ACC112 (cell line): ENCODE results near the gene KRTAP5-6.
"Not testable (repeated sequence)": the region's sequence is repeated elsewhere in the genome, so short reads cannot be mapped to it uniquely, and the experiment has no call there.

ENCODE experiments used
- H2AFZ ChIP-seq: fragments of 200-600 bp; sonication (generic); one replicate; pipeline ENCODE4 v1.6.0; 2017; ENCODE audit warnings: antibody characterized with exemption, low read length; ENCODE audit not compliant: unreplicated experiment
- H3K27ac ChIP-seq: fragments of 200-600 bp; sonication (generic); 2 replicates; pipeline ENCODE4 v1.5.1; 2014; ENCODE audit warnings: low read depth, mild to moderate bottlenecking, antibody characterized with exemption, low read length, moderate library complexity
- H3K27me3 ChIP-seq: fragments of 200-600 bp; sonication (generic); 2 replicates; pipeline ENCODE4 v1.6.1; 2014; ENCODE audit warnings: mild to moderate bottlenecking, antibody characterized with exemption, low read length, moderate library complexity, mixed read lengths; ENCODE audit not compliant: insufficient read depth
- H3K36me3 ChIP-seq: fragments of 200-600 bp; sonication (generic); 2 replicates; pipeline ENCODE4 v1.6.1; 2016; ENCODE audit warnings: mild to moderate bottlenecking, antibody characterized with exemption, low read length, moderate library complexity, mixed read lengths; ENCODE audit not compliant: insufficient read depth
- H3K4me1 ChIP-seq: fragments of 200-600 bp; sonication (generic); one replicate; pipeline ENCODE4 v1.6.1; 2016; ENCODE audit warnings: low read length, mixed read lengths; ENCODE audit not compliant: insufficient read depth, unreplicated experiment, control insufficient read depth
- H3K4me3 ChIP-seq: fragments of 200-600 bp; sonication (generic); 2 replicates; pipeline ENCODE4 v1.5.1; 2014; ENCODE audit warnings: mild to moderate bottlenecking, low read depth, low read length
- H3K79me2 ChIP-seq: fragments of 200-600 bp; sonication (generic); one replicate; pipeline ENCODE4 v1.6.0; 2016; ENCODE audit warnings: low read length; ENCODE audit not compliant: control insufficient read depth, unreplicated experiment, insufficient read depth

Gene KRTAP5-6

GRCh38 chr11:1665313-1665712, 31.7 kb upstream of the KRTAP5-6 start:
- H3K79me2 ChIP-seq, result no peaks in the 10 kb centered on the region
- H3K4me1 ChIP-seq, result no peaks in the 10 kb centered on the region
- H3K36me3 ChIP-seq, result no peaks in the 10 kb centered on the region
- no peak overlapping the region for H3K4me3 ChIP-seq
- no peak overlapping the region for H2AFZ ChIP-seq
- no peak overlapping the region for H3K27ac ChIP-seq
- peaks cover 29% of the 10 kb centered on the region for H3K27me3 ChIP-seq

GRCh38 chr11:1667121-1667850, 29.7 kb upstream of the KRTAP5-6 start:
- Histone ChIP-seq H3K27ac (no peak overlapping the region), H3K36me3 (no peaks in the 10 kb centered on the region), H3K4me3 (no peak overlapping the region), H3K4me1 (no peaks in the 10 kb centered on the region), H3K27me3 (peaks cover 37% of the 10 kb centered on the region), H3K79me2 (no peaks in the 10 kb centered on the region), H2AFZ (no peak overlapping the region)

- no peaks in the 10 kb centered on the region for H3K36me3 ChIP-seq
- no peak overlapping the region for H2AFZ ChIP-seq
- no peak overlapping the region for H3K27ac ChIP-seq
- H3K4me1 ChIP-seq, result no peaks in the 10 kb centered on the region
- H3K27me3 ChIP-seq, result peaks cover 43% of the 10 kb centered on the region
- H3K79me2 ChIP-seq, result no peaks in the 10 kb centered on the region
- no peak overlapping the region for H3K4me3 ChIP-seq
Measured at GRCh38 chr11:1667906-1668305, 29.1 kb upstream of the KRTAP5-6 start.

- peaks cover 54% of the 10 kb centered on the region for H3K27me3 ChIP-seq
- H2AFZ ChIP-seq, result no peak overlapping the region
- H3K4me1 ChIP-seq, result no peaks in the 10 kb centered on the region
- no peaks in the 10 kb centered on the region for H3K79me2 ChIP-seq
- H3K4me3 ChIP-seq, result no peak overlapping the region
- H3K27ac ChIP-seq, result no peak overlapping the region
- H3K36me3 ChIP-seq, result no peaks in the 10 kb centered on the region
Measured at GRCh38 chr11:1668911-1669473, 28.0 kb upstream of the KRTAP5-6 start.

GRCh38 chr11:1669546-1670218, 27.3 kb upstream of the KRTAP5-6 start:
- H3K27ac ChIP-seq, result no peak overlapping the region
- H3K36me3 ChIP-seq, result no peaks in the 10 kb centered on the region

GRCh38 chr11:1670457-1670856, 26.5 kb upstream of the KRTAP5-6 start:
- H3K79me2 ChIP-seq, H3K4me1 ChIP-seq, H2AFZ ChIP-seq, H3K4me3 ChIP-seq, H3K36me3 ChIP-seq, H3K27ac ChIP-seq: not testable (repeated sequence)
- H3K27me3 ChIP-seq, result peaks cover 69% of the 10 kb centered on the region

More at GRCh38 chr11:1669546-1670218, 27.3 kb upstream of the KRTAP5-6 start:
- peaks cover 61% of the 10 kb centered on the region for H3K27me3 ChIP-seq
- no peaks in the 10 kb centered on the region for H3K79me2 ChIP-seq
- no peak overlapping the region for H3K4me3 ChIP-seq
- no peaks in the 10 kb centered on the region for H3K4me1 ChIP-seq
- H2AFZ ChIP-seq, result no peak overlapping the region

- no peak overlapping the region for H3K4me3 ChIP-seq
- H3K27ac ChIP-seq, result no peak overlapping the region
- no peaks in the 10 kb centered on the region for H3K79me2 ChIP-seq
- no peaks in the 10 kb centered on the region for H3K36me3 ChIP-seq
- no peaks in the 10 kb centered on the region for H3K4me1 ChIP-seq
- peaks cover 74% of the 10 kb centered on the region for H3K27me3 ChIP-seq
- no peak overlapping the region for H2AFZ ChIP-seq
Measured at GRCh38 chr11:1670905-1671371, 26.1 kb upstream of the KRTAP5-6 start.

GRCh38 chr11:1671658-1672057, 25.3 kb upstream of the KRTAP5-6 start:
- Histone ChIP-seq H3K27me3 (peaks cover 79% of the 10 kb centered on the region), H3K4me1 (no peaks in the 10 kb centered on the region), H3K27ac (no peak overlapping the region), H3K79me2 (no peaks in the 10 kb centered on the region), H2AFZ (no peak overlapping the region), H3K36me3 (no peaks in the 10 kb centered on the region), H3K4me3 (no peak overlapping the region)

GRCh38 chr11:1672613-1673350, 24.2 kb upstream of the KRTAP5-6 start:
- Histone ChIP-seq H3K27me3 (peaks cover 85% of the 10 kb centered on the region), H3K79me2 (no peaks in the 10 kb centered on the region), H3K36me3 (no peaks in the 10 kb centered on the region), H3K4me3 (no peak overlapping the region), H3K27ac (no peak overlapping the region), H2AFZ (no peak overlapping the region), H3K4me1 (no peaks in the 10 kb centered on the region)

- H3K27ac ChIP-seq, result no peak overlapping the region
Measured at GRCh38 chr11:1673446-1674172, 23.4 kb upstream of the KRTAP5-6 start.

More at GRCh38 chr11:1673446-1674172, 23.4 kb upstream of the KRTAP5-6 start:
- H3K4me3 ChIP-seq, result no peak overlapping the region
- no peaks in the 10 kb centered on the region for H3K36me3 ChIP-seq
- no peak overlapping the region for H2AFZ ChIP-seq
- H3K27me3 ChIP-seq, result peaks cover 82% of the 10 kb centered on the region
- H3K4me1 ChIP-seq, result no peaks in the 10 kb centered on the region
- H3K79me2 ChIP-seq, result no peaks in the 10 kb centered on the region
